Activated CD4-positive, alpha-beta T cell treated with anti-CD3 and anti-CD28 coated beads, Interleukin-2, Interleukin-6, amounts not matched to agents 100 ng/mL and 50 ng/mL, durations not matched to agents 16 hours and 8 hours (primary cell): Measurements from ENCODE around the gene MCFD2.

ENCODE experiments used
- DNase-seq: peaks from one replicate; pipeline ENCODE4 v3.0.0-alpha.2; 2020

The MCFD2 gene

GRCh38 chr2:46871976-46872381 is 43.6 kb downstream of the MCFD2 start:
- DNase-seq: no peak

- DNase-seq: no peak
Observed at GRCh38 chr2:46870051-46870839, 45.4 kb downstream of the MCFD2 start.

- no peak for DNase-seq
Observed at GRCh38 chr2:46869621-46870020, 46.0 kb downstream of the MCFD2 start.

- no peak for DNase-seq
Observed at GRCh38 chr2:46866770-46867246, 48.8 kb downstream of the MCFD2 start.

- DNase-seq: no peak
Observed at GRCh38 chr2:46865181-46865970, 50.2 kb downstream of the MCFD2 start.

- no peak for DNase-seq
Observed at GRCh38 chr2:46863882-46864281, 51.7 kb downstream of the MCFD2 start.

GRCh38 chr2:46862514-46862913 is 53.1 kb downstream of the MCFD2 start:
- no peak for DNase-seq

GRCh38 chr2:46861916-46862315 is 53.7 kb downstream of the MCFD2 start:
- no peak for DNase-seq

- DNase-seq: no peak
Observed at GRCh38 chr2:46859482-46859881, 56.1 kb downstream of the MCFD2 start.

GRCh38 chr2:46858702-46859090 is 56.9 kb downstream of the MCFD2 start:
- DNase-seq: no peak

GRCh38 chr2:46857871-46858701 is 57.5 kb downstream of the MCFD2 start:
- no peak for DNase-seq

- no peak for DNase-seq
Observed at GRCh38 chr2:46856336-46856735, 59.3 kb downstream of the MCFD2 start.

GRCh38 chr2:46855805-46856204 is 59.8 kb downstream of the MCFD2 start:
- DNase-seq: no peak

- no peak for DNase-seq
Observed at GRCh38 chr2:46854260-46854659, 61.3 kb downstream of the MCFD2 start.

- no peak for DNase-seq
Observed at GRCh38 chr2:46852598-46852997, 63.0 kb downstream of the MCFD2 start.

GRCh38 chr2:46852124-46852523 is 63.5 kb downstream of the MCFD2 start:
- DNase-seq: no peak
